Cardiac septum (tissue), 1 donor: ENCODE results near the gene TIMM44. TPM values are rescaled to one million over a fixed set of nuclear protein-coding genes. Genes with fewer than 3 reads are reported as not detected.

Experiments
- DNase-seq: peaks from one replicate; pipeline ENCODE4 v3.0.0-alpha.2; 2020; ENCODE audit warnings: low spot score
- intact Hi-C: fragments of 100-400 bp; cut with DNase I; formaldehyde crosslinking; loops from one replicate; pipeline ENCODE4 v1.14.0; 2022
- long read RNA-seq: library from polyadenylated mRNA; unstranded; transcript quantifications from one replicate; pipeline ENCODE4 v2.0.0, GENCODE V29; 2021
- total RNA-seq: library from RNA; stranded (reverse); fragmentation: NEBNext Ultra II Directional; extraction: Animal tissue kit (Norgen Biotek cat#: 25700); gene quantifications from one replicate; pipeline ENCODE4 v1.2.1, GENCODE V29; 2021
- donor health status: DM: no; HTN: no; CAD: no.

The TIMM44 gene
- 82.6 TPM for total RNA-seq
- long read RNA-seq, transcript TIMM44-201 (13 exons, 2,075 nt) = major isoform, 48 of 76 reads
- long read RNA-seq, partial matches to known transcripts = 14 of 76 reads
- long read RNA-seq, other reads (novel, unspliced or antisense) = 6 of 76 reads

DNA sequence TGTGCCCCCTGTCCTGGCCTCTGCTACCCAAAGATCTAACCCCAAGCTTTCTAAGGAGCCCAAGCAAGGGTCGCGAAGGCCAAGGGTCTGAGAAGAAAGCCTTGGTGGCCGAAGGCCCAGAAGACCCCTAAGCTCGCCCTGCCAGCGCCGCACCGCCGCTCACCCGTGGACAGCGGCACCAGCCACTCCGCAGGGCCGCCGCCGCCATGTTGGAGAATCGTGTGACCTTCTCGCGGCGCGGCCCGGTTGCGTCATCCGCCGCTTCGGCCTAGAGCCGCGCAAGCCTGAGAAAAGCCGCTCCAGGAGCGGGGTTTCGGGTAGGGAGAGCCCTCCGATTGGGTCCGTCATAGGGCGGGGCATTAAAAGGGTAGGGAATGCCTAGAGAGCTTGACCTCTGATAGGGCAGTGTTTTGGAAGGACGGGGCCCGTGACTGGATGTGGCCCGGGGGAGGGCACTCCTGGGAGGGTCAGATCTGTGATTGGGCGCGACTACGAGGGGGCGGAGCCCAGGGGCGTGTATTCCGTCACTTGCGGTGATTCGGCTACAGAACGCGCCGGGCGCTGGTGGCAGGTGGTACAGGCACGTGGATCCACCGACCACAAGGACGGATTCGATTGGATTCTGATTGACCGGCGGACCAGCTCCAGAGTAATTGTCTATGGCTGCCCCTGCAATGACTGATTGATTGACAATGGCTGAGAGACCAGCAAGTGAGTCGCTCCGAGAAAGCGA, at the start of gene TIMM44:
Gene TIMM44, minus strand, starts transcription at position 223 of the 733 bp plus-strand sequence. Its CDS starts 15 bp downstream, at position 208.
- peak; percentile 100 for DNase-seq
- intact Hi-C loops = loop anchor here (1.0 to 10.0 kb wide), 3 partner anchors 59 to 309 kb away; no protein-coding TSS in a partner anchor

- intact Hi-C loops = no loop called here
- no peak for DNase-seq
Measured at GRCh38 chr19:7992575-7992974, 49.1 kb upstream of the TIMM44 start.

DNA sequence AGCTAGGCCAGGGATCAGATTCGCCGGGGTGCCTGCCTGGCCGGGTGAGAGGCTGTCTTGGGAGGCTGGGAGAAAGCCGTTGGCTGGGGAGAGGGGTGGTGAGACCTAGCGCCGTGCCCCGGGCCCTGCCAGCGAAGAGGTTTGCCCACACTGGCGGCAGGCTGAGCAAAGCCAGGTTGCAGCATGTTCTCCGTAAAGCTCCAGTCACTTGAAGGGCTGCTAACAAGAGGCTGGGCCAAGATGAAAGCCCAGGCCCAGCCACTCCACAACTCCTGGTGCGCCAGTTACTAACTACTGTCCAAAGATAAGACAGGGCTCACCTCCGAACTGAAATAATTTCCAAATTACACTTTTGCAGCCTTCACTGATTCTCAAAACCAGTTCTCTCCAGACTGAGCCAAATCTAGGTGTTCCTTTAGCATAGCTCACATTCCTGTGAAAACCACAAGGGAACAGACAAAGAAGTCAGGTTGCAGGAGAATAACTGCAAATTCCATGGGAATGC, 45.7 kb upstream of the TIMM44 start:
- DNase-seq = no peak
- intact Hi-C loops = no loop called here

DNA sequence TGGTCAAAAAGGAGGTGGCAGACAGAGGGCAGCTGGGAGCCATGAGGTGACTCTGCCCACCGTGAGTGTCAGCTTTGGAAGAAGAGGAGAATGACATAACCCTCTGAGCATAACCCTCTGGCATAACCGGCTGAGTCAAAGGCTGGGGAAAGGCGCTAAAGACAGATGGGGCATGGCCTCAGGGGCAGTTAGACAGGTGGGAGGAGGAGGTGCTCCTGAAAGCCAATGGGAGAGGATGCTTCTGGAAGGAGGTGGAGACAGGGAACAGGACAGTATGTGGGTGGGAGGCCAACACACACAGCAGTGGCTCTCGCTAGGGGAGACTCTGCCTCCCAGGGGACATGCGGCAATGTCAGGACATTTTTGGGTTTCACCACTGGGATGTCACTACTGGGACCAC, 44.8 kb upstream of the TIMM44 start:
- DNase-seq = no peak
- intact Hi-C loops = no loop called here

DNA sequence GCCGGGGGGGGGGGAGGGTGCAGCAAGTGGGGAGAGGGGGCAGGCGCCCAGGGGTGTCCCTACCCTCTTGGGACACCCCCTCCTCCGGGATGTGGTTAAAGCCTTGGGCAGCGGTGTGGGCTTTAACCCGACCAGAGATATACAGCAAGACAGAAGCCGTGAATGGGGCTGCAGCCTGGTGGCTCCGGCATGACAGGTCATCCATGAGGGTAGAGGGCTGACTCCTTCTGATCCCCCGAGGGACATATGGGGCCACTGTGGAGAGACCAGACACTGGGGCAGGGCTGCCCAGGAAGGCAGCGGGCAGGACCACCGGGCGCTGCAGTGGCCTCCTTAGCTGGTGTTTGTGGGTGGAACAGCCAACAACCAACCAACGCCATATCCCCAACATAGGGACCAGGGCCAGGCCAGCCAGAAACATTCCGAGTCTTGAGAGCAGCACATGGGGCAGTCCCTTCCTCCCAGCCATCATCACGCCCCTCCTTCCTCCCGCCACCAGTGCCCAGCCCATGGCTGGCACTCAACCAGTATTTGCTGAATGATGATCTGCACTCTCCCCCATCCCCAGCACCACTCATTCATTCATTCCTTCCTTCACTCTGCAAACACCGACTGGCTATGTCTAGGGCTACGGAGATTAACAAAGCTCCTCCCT, 43.8 kb upstream of the TIMM44 start:
- intact Hi-C loops = no loop called here
- DNase-seq = no peak

- no peak for DNase-seq
- intact Hi-C loops = no loop called here
Measured at GRCh38 chr19:7986321-7987113, 43.1 kb upstream of the TIMM44 start.

GRCh38 chr19:7985481-7985911, 42.0 kb upstream of the TIMM44 start:
- DNase-seq = no peak
- intact Hi-C loops = no loop called here

DNA sequence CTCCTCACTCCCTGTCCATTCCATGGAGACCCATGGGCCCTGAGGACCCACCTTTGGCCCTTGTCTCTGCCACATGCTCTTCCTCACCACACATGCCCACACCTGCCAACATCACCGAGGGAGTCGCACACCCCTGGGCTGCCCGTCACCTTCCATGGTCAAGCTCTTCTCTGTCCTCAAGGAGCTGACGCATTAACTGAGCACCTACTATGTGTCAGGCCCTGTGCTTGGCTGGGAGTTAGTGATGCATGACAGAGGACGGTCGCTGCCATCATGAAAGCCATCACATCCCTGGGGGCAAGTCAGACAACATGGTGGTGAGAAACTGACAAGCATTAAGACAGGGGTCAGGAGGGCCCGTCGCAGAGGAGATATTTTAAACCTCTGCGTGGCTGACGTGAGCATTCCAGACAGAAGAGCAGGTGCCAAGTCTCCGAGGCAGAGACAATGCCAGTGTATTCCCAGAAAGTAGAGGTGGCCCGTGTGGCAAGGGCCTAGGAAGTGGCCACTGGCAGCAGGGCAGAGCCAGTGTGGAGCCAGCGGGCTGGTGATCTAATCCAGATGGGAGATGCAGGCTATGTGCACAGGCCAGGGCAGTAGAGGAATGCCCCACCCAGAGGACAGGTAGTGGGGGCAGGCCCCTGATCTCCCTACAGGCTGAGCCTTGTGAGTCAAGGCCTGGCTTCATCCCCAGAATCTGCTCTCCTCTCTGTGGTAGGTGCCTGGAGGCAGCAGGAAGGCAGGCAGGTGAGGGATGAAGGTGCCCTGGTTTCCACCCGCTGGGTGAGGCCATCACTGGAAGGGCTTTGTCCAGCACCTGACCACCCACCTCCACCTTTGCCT, 40.8 kb upstream of the TIMM44 start:
- DNase-seq = no peak
- intact Hi-C loops = no loop called here

- DNase-seq = no peak
- intact Hi-C loops = no loop called here
Measured at GRCh38 chr19:7983286-7983950, 40.0 kb upstream of the TIMM44 start.

DNA sequence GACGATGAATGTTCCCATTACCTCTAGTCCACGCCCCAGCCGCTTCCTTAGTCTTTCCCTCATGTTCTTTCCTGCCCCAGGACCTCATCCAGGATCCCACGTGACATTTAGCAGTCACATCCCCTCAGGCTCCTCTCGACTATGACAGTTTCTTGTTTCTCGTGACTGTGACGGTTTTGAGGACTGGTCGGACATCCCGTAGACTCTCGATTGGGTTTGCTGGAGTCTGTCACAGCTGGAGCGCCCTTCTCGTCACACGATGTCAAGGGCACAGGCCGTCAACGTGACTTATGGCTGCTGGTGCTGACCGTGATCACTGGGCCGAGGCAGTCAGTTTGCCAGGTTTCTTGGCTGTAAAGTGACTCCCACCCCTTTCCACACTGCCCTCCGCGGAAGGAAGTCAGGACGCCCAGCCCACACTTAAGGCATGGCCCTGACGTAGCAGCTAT, 39.2 kb upstream of the TIMM44 start:
- intact Hi-C loops = no loop called here
- DNase-seq = no peak

DNA sequence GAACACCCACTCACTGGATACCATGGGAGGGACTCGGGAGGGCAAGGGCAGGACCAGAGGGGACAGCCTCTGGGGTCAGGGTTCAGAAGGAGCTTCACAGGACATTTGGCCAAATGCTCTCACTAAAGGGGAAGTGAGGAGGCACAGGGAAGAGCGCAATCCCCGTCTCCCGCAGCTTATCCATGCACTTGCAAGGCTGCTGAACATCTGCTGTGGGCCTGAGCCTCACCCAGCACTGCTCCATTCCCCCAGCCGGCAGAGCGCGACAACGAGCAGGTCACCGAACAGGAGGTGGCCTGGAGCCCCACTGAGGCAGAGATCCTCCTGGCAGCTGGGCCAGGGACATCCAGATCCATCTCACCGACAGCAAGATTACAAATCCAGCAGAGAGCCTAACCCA, 38.6 kb upstream of the TIMM44 start:
- intact Hi-C loops = no loop called here
- DNase-seq = no peak

GRCh38 chr19:7981661-7982060, 38.2 kb upstream of the TIMM44 start:
- no peak for DNase-seq
- intact Hi-C loops = no loop called here

DNA sequence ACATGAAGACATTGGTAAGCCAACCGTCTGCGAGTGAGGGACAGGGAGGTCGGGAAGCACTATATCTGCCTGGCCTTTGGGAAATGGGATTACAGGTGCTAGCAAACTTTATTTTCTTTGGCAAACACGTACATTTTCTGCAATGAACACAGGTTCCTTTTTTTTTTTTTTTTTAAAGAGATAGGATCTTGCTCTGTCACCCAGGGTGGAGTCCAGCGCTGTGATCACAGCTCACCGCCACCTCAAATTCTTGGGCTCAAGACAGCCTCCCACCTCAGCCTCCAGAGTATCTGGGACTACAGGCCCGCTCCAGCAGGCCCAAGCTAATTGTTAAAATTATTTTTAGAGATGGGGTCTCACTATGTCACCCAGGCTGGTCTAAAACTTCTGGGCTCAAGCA, 37.7 kb upstream of the TIMM44 start:
- intact Hi-C loops = no loop called here
- DNase-seq = no peak

DNA sequence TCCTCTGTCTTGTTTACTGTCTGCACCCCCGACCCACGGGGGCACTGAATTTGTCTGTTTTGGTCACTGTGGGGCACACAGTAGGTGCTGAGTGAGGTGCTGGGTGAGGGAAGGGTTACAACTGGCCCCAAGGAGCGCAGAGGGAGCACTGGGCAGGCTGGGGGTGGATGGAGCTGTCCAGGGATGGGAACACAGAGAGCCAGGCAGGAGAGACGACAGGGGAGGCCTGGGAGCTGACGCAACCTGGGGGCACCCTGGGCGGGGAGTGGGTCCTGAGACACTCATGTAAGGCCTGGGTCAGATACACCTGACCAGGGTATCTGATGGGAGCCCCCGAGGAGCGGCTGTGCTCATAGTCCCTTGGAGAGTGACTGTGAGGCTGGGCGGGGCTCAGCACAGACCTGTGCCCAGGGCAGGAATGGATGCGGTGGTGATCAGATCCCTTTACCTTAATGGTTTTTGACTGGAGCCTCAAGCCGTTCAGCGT, 37.2 kb upstream of the TIMM44 start:
- no peak for DNase-seq

GRCh38 chr19:7980168-7980567, 36.7 kb upstream of the TIMM44 start:
- no peak for DNase-seq
- intact Hi-C loops = no loop called here

More for the DNA sequence above, 37.2 kb upstream of the TIMM44 start:
- intact Hi-C loops = no loop called here

- intact Hi-C loops = loop anchor here (10.0 kb wide), 1 partner anchor 175 kb away; no protein-coding TSS in a partner anchor
- no peak for DNase-seq
Measured at GRCh38 chr19:7979559-7979958, 36.1 kb upstream of the TIMM44 start.

DNA sequence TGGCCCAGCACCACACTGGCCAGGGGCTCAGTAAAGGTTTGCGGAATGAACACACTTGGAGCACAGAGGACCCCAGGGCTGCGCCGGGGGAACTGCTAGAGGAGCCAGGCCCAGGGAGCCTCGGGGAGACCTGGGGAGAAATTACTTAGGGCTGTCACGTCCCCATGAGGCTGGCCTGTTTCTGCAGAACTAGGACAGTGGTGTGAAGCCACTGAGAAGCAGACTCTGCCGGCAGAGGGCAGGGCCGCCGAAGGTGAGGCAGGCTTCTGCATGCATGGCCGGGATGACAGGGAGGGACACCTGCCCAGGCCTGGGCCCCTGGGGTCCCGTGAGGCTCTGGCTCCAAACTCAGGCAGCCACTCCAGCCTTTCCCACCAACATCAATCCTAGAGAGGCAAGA, 35.5 kb upstream of the TIMM44 start:
- no peak for DNase-seq
- intact Hi-C loops = loop anchor here (10.0 kb wide), 1 partner anchor 176 kb away; no protein-coding TSS in a partner anchor

DNA sequence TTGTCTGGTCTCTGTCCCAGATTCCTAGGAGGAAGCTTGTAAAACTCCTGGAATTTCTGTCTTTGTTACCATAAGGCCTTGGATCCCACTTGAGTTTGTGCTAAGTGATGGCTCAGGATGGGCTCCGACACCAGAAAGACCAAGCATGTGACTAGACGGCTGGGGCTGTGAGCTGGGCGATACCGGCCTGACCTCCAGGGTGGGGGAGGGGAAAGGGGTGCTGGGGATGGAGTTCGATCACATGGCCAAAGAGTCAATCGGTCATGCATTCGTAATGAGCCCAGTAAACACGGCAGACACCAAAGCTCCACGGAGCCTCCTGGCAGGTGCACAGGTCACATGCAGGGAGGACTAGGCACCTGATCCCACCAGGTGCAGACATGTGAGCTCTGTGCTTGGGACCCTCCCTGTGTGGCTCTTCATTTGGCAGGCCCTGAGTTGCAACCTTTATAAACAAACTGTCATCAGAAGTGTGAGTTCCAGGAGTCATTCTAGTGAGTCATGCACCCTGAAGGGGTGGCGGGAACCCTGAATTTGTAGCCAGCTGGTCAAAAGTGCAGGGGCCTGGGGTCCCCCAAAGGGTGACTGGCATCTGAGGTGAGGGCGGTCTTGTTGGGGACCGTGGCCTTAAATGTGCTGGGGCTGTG, 34.8 kb upstream of the TIMM44 start:
- no peak for DNase-seq
- intact Hi-C loops = loop anchor here (10.0 kb wide), 1 partner anchor 176 kb away; no protein-coding TSS in a partner anchor
